GM23338 (cell line): ENCODE data around the gene NSA2. TPM values are rescaled to one million over a fixed set of nuclear protein-coding genes. Genes with fewer than 3 reads are reported as not detected.
"Not testable (repeated sequence)": the region's sequence is repeated elsewhere in the genome, so short reads cannot be mapped to it uniquely, and the experiment has no call there.

Source experiments
- ATAC-seq: fragments of 200-7000 bp; cut with Tn5 transposase; 3 replicates; pipeline ENCODE4 v1.9.1; 2020
- DNase-seq: peaks from one replicate; pipeline ENCODE4 v3.0.0-alpha.2; 2015; ENCODE audit warnings: low spot score
- H2AFZ ChIP-seq: fragments of 200-600 bp; sonication (generic); 2 replicates; pipeline ENCODE4 v1.8.0; 2016; ENCODE audit warnings: antibody characterized with exemption, mild to moderate bottlenecking, moderate library complexity
- H3F3A ChIP-seq: fragments of 200-600 bp; sonication (generic); replicated peaks from 2 replicates; pipeline ENCODE4 v1.8.0; 2017; ENCODE audit warnings: antibody characterized with exemption, mixed run types, low read depth
- H3K27ac ChIP-seq: fragments of 200-600 bp; sonication (generic); 2 replicates; pipeline ENCODE4 v1.6.1; 2016; ENCODE audit warnings: low read depth
- H3K27me3 ChIP-seq: fragments of 200-600 bp; sonication (generic); 2 replicates; pipeline ENCODE4 v1.8.0; 2016; ENCODE audit warnings: mild to moderate bottlenecking, mixed run types, moderate library complexity; ENCODE audit not compliant: insufficient read depth
- H3K36me3 ChIP-seq: fragments of 200-600 bp; sonication (generic); 2 replicates; pipeline ENCODE4 v1.8.0; 2016; ENCODE audit warnings: mild to moderate bottlenecking; ENCODE audit not compliant: insufficient read depth
- H3K4me1 ChIP-seq: fragments of 200-600 bp; sonication (generic); 2 replicates; pipeline ENCODE4 v1.8.0; 2016; ENCODE audit warnings: mild to moderate bottlenecking, moderate library complexity; ENCODE audit not compliant: insufficient read depth
- H3K4me2 ChIP-seq: fragments of 200-600 bp; sonication (generic); 2 replicates; pipeline ENCODE4 v1.7.1; 2017; ENCODE audit warnings: mixed run types
- H3K4me3 ChIP-seq: fragments of 200-600 bp; sonication (generic); 2 replicates; pipeline ENCODE4 v1.6.1; 2016; ENCODE audit warnings: mixed run types
- H3K79me2 ChIP-seq: fragments of 200-600 bp; sonication (generic); replicated peaks from 2 replicates; pipeline ENCODE4 v1.8.0; 2017; ENCODE audit warnings: mild to moderate bottlenecking; ENCODE audit not compliant: insufficient read depth
- H3K9me2 ChIP-seq: fragments of 200-600 bp; sonication (generic); 2 replicates; pipeline ENCODE4 v1.8.0; 2017; ENCODE audit not compliant: insufficient read depth
- H4K20me1 ChIP-seq: fragments of 200-600 bp; sonication (generic); replicated peaks from 2 replicates; pipeline ENCODE4 v1.8.0; 2017; ENCODE audit warnings: mild to moderate bottlenecking; ENCODE audit not compliant: insufficient read depth
- H3K27ac Mint-ChIP-seq: 2 replicates; pipeline ENCODE4 v1.8.0; 2020; ENCODE audit warnings: inconsistent platforms, mild to moderate bottlenecking, moderate library complexity, mixed read lengths
- H3K27me3 Mint-ChIP-seq: 3 replicates; pipeline ENCODE4 v1.8.0; 2022; ENCODE audit warnings: low read depth, mild to moderate bottlenecking, moderate library complexity, mixed read lengths, inconsistent platforms; ENCODE audit not compliant: insufficient read depth, poor library complexity
- H3K36me3 Mint-ChIP-seq: 3 replicates; pipeline ENCODE4 v1.8.0; 2021; ENCODE audit warnings: low read depth, mild to moderate bottlenecking, inconsistent platforms, moderate library complexity, mixed read lengths
- H3K4me1 Mint-ChIP-seq: 3 replicates; pipeline ENCODE4 v1.8.0; 2020; ENCODE audit warnings: mild to moderate bottlenecking, inconsistent platforms, mixed read lengths
- H3K4me3 Mint-ChIP-seq: 3 replicates; pipeline ENCODE4 v1.8.0; 2021; ENCODE audit warnings: moderate library complexity, mild to moderate bottlenecking, inconsistent platforms, mixed read lengths
- H3K9me3 Mint-ChIP-seq: 3 replicates; pipeline ENCODE4 v1.8.0; 2020; ENCODE audit warnings: moderate library complexity, mild to moderate bottlenecking, inconsistent platforms, mixed read lengths
- CREB1 ChIP-seq: fragments of 250-450 bp; sonication (Bioruptor Pico); IDR thresholded peaks from 2 replicates; pipeline ENCODE4 v1.5.0; 2020; ENCODE audit warnings: low read depth, mild to moderate bottlenecking, moderate library complexity
- ETS1 ChIP-seq: IDR thresholded peaks from 2 replicates; pipeline ENCODE4 v1.6.1; 2016; ENCODE audit warnings: antibody characterized with exemption
- EZH2 ChIP-seq: fragments of 200-600 bp; sonication (generic); IDR thresholded peaks from one replicate; pipeline ENCODE4 v1.8.0; 2017; ENCODE audit warnings: antibody characterized with exemption, mild to moderate bottlenecking, low read depth; ENCODE audit not compliant: unreplicated experiment
- EZH2phosphoT487 ChIP-seq: fragments of 200-600 bp; sonication (generic); IDR thresholded peaks from one replicate; pipeline ENCODE4 v1.8.1; 2018; ENCODE audit warnings: antibody characterized with exemption; ENCODE audit not compliant: unreplicated experiment
- JUNB ChIP-seq: IDR thresholded peaks from one replicate; pipeline ENCODE4 v1.6.1; 2016; ENCODE audit warnings: antibody characterized with exemption; ENCODE audit not compliant: unreplicated experiment
- NANOG ChIP-seq: IDR thresholded peaks from 2 replicates; pipeline ENCODE4 v1.6.1; 2016; ENCODE audit warnings: antibody characterized with exemption, borderline replicate concordance
- POLR2AphosphoS5 ChIP-seq: IDR thresholded peaks from 2 replicates; pipeline ENCODE4 v1.6.1; 2016; ENCODE audit warnings: antibody characterized with exemption, low read depth
- REST ChIP-seq: IDR thresholded peaks from one replicate; pipeline ENCODE4 v1.6.1; 2018; ENCODE audit warnings: antibody characterized with exemption; ENCODE audit not compliant: unreplicated experiment
- STAT1 ChIP-seq: IDR thresholded peaks from one replicate; pipeline ENCODE4 v1.6.1; 2016; ENCODE audit warnings: antibody characterized with exemption; ENCODE audit not compliant: unreplicated experiment
- ZNF114 ChIP-seq: fragments of 250-450 bp; sonication (Bioruptor Pico); IDR thresholded peaks from 2 replicates; pipeline ENCODE4 v1.5.0; 2020; ENCODE audit warnings: mild to moderate bottlenecking, moderate library complexity
- ZNF331 ChIP-seq: fragments of 250-450 bp; sonication (Bioruptor Pico); IDR thresholded peaks from 2 replicates; pipeline ENCODE4 v1.5.0; 2020; ENCODE audit warnings: low read depth, mild to moderate bottlenecking, moderate library complexity
- ZNF462 ChIP-seq: fragments of 250-450 bp; sonication (Bioruptor Pico); IDR thresholded peaks from 2 replicates; pipeline ENCODE4 v1.5.0; 2020; ENCODE audit warnings: mild to moderate bottlenecking, moderate library complexity
- polyA plus RNA-seq: library from polyadenylated mRNA; unstranded; fragments of >200 nt; fragmentation: Nextera tagmentation; extraction: Ambion mirVana; gene quantifications from 2 replicates; pipeline ENCODE4 v1.2.1, GENCODE V29; 2016
- total RNA-seq: library from RNA; depleted of rRNA; stranded (reverse); fragments of >200 nt; shearing (Covaris generic); gene quantifications from 2 replicates; pipeline ENCODE4 v1.2.3, GENCODE V29; 2014

NSA2 gene
- total and polyA plus RNA-seq, 2 experiments from 2014 or later = 103 to 244 TPM

DNA sequence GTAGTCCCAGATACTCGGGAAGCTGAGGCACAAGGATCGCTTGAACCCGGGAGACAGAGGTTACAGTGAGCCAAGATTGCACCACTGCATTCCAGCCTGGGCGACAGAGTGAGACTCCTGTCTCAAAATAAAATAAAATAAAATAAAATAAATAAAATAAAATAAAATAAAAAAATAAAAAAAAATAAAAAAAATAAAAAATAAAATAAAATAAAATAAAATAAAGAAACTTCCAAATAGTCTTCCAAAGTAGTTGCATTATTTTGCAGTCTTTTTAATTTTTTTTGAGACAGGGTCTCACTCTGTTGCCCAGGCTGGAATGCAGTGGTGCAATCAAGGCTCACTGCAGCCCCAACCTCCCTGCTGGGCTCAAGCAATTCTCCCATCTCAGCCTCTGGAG, 18.3 kb upstream of the NSA2 start:
- not testable (repeated sequence) for H3K79me2 ChIP-seq, H3K9me3 Mint-ChIP-seq, H4K20me1 ChIP-seq, H3K27ac Mint-ChIP-seq, H3K4me1 ChIP-seq, H3K27me3 ChIP-seq, ATAC-seq, H3K4me3 ChIP-seq, H3K4me1 Mint-ChIP-seq, H3K4me3 Mint-ChIP-seq, H3K9me2 ChIP-seq, H3K27me3 Mint-ChIP-seq, H3F3A ChIP-seq, H3K4me2 ChIP-seq, H2AFZ ChIP-seq, DNase-seq, H3K27ac ChIP-seq
- peaks cover 19% of the 10 kb centered on the region for H3K36me3 ChIP-seq
- H3K36me3 Mint-ChIP-seq = peaks cover 31% of the 10 kb centered on the region; the same call in 2 of the 3 replicates

DNA sequence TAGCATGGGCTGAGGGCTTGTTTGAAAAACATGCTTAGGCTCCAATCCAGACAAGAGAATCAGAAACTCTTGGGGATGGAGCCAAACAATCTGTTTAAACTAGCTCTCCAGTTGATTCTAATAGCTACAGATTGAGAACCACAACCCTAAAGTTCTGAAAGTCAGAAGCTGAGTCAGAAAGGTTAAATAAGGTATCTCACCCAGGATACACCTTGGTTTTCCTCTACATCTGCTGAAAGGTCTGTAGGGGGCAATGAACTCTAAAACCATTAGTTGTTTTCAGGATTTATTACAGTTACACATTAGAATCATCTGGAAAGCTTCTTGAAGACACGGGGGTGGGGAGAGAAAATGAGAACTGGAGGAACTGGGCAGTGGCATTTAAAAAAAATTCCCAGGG, 5.8 kb upstream of the NSA2 start:
- no peak overlapping the region for H3K4me3 Mint-ChIP-seq
- ATAC-seq (no peak), DNase-seq (no peak)
- Histone ChIP-seq H3K9me2 (no peaks in the 10 kb centered on the region), H3K4me2 (no peak overlapping the region), H3K79me2 (peaks cover 40% of the 10 kb centered on the region), H2AFZ (no peak overlapping the region), H3K4me3 (no peak overlapping the region), H4K20me1 (0 out of 2 replicates have a peak, but pooled peaks cover 2% of the 10 kb centered on the region), H3K4me1 (no peaks in the 10 kb centered on the region; the same call in 1 of the 2 replicates), H3K36me3 (peaks cover 35% of the 10 kb centered on the region; the same call in 1 of the 2 replicates), H3F3A (no peaks in the 10 kb centered on the region), H3K27ac (no peak overlapping the region), H3K27me3 (no peaks in the 10 kb centered on the region)
- no peak overlapping the region for H3K27ac Mint-ChIP-seq
- H3K9me3 Mint-ChIP-seq = no peaks in the 10 kb centered on the region
- peaks cover 33% of the 10 kb centered on the region for H3K36me3 Mint-ChIP-seq
- H3K4me1 Mint-ChIP-seq = peaks cover 5% of the 10 kb centered on the region
- H3K27me3 Mint-ChIP-seq = peaks cover 1% of the 10 kb centered on the region
- TF ChIP-seq REST (no peak), NANOG (no peak), STAT1 (no peak), ETS1 (no peak), POLR2AphosphoS5 (no peak), ZNF331 (no peak), JUNB (no peak), ZNF114 (no peak), ZNF462 (CRISPR knock-in tag) (no peak), EZH2phosphoT487 (no peak), CREB1 (no peak), EZH2 (no peak)
